G401.6 (cell line): Measurements from ENCODE around the gene STATH.
"Not testable (repeated sequence)": the region's sequence is repeated elsewhere in the genome, so short reads cannot be mapped to it uniquely, and the experiment has no call there.

Source experiments
- FAIRE-seq: peaks from 2 replicates; lab custom pipeline; 2012; peaks lifted over from hg19 to GRCh38; lab: Jason Lieb, UNC

STATH gene, protein sequence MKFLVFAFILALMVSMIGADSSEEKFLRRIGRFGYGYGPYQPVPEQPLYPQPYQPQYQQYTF

DNA sequence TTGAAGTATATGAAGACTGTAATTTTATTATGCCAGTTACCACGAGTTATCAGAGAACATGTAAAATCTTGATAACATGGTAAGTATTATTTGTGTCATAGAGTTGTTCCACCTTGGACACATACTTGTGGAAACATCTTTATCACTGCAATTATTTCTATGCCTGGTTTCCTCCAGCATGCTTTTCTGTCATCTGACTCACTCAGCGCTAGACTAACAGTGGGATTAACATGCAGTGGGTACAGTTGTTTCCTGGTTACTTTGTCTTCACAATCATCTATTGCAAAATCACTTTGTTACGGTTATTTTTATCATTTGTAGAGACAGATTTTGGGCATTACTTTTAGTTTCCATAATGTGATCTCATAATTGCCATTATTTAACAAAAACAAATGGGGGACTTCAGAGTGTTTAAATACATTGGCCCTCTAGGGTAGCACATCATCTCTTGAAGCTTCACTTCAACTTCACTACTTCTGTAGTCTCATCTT, at the start of gene STATH:
STATH (plus strand) TSS at position 441 of the 491 bp plus-strand sequence. CDS start 2,472 bp downstream, outside the sequence.
- no peak for FAIRE-seq

- FAIRE-seq: no peak
These were observed 44.2 kb upstream of the STATH start for GRCh38 chr4:69951602-69952001.

DNA sequence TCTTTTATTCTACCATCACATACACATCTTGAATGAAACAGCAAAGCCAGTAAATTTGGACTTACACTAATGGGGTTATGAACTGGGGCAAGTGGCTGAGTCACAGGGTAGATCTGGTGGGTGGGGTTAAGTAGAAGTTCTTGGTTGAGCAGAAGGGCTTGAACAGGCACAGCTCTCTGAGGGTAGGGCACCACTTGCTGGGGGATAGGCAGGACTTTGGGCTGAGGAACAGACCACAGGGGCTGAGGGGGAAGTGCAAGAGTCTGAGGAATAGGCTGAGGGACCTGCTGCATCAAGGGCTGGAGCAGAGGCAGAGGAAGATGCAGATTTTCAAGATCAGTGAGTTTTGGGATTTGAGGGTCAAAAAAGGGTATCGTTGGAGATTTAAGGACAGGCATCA, 38.6 kb upstream of the STATH start:
- FAIRE-seq: no peak

- FAIRE-seq: no peak
These were observed 30.1 kb upstream of the STATH start, which contains the start of gene CSN2 for GRCh38 chr4:69965628-69966027. CSN2 (minus strand) TSS chr4:69965728; CDS start chr4:69960995, 4,733 bp downstream.

DNA sequence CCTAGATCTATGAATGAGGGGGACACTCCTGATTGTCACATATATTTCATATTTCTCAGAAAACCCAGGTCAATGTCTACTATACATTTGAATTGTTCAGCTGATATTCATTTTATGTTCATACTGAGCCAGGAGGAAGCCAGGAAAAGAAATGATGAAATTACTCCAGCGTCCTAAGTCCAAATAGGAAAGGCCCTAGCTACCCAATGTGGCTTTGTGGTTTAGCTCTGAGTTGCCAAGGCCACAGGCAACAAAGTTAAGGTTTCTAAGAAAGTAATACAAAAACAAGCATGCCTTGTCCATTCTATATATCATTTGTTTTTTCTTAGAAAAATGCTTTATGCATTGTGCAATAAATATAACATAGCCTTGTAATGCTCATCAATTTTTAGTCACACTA, 25.7 kb upstream of the STATH start:
- no peak for FAIRE-seq

DNA sequence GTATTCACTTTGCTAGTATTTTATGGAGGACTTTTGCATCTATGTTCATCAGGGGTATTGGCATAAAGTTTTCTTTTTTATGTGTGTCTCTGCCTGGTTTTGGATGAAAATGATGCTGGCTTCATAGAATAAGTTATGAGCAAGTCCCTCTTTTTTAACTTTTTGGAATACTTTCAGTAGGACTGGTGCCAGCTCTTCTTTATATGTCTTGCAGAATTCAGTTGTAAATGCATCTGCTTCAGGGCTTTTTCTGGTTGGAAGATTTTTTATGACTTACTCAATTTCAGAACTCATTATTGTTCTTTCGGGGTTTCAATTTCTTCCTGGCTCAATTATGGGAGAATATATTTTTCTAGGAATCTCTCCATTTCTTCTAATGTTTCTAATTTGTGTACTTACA, 21.1 kb upstream of the STATH start:
- FAIRE-seq: no peak

DNA sequence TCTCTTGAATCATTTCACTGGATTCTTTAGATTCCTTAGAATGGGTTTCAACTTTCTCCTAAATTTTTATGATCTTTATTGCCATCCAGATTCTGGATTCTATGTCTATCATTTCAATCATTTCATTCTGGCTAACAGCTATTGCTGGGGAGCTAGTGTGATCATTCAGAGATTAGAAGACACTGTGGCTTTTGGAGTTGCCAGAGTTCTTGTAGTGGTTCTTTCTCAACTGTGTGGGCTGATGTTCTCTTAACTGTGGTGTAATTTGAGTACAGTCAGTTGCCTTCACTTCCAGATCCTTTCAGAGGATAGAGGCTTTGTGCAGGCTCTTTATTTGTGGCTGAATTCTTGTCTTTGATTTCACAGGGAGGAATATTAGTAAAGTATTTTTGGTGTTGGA, 18.2 kb upstream of the STATH start:
- no peak for FAIRE-seq

- FAIRE-seq: no peak
These were observed 11.7 kb upstream of the STATH start for GRCh38 chr4:69984030-69984443.

- no peak for FAIRE-seq
These were observed 9.1 kb upstream of the STATH start for GRCh38 chr4:69986663-69987062.

DNA sequence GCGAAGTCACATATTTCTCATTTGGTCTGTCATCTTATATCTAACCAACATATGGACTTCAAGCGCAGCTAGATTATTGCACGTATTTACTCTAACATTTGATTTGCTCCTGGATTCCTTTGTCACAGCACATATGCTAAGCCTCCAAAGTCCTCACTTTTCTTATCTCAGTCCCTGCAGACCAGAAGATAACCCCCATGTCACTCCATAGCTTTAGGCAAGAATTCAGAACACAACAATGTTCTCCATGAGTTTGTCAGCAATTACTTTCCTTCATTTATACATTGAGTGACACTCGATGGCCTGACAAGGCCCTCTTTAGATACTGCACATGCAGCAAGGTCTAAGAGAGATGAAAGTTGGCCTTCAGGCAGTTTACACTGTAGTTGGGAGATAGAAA, 4.8 kb upstream of the STATH start:
- no peak for FAIRE-seq

- FAIRE-seq: no peak
These were observed 984 bp upstream of the STATH start for GRCh38 chr4:69994782-69995181.

- FAIRE-seq: no peak
These were observed 3.7 kb downstream of the STATH start for GRCh38 chr4:69999420-69999819.

DNA sequence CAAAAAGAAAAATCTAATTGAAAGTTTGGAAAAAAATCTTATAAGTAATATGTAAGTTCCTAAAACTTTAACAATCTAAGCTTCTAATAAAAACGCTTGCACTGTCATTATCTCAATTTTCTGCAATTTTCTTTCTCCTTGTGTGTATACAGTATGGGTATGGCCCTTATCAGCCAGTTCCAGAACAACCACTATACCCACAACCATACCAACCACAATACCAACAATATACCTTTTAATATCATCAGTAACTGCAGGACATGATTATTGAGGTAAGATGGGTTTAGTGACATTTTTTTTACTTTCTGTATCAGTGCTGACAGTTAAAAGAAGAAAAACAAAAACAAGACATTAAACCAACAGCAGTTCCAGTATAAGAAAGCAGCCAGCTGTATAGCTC, 4.9 kb downstream of the STATH start:
- no peak for FAIRE-seq

DNA sequence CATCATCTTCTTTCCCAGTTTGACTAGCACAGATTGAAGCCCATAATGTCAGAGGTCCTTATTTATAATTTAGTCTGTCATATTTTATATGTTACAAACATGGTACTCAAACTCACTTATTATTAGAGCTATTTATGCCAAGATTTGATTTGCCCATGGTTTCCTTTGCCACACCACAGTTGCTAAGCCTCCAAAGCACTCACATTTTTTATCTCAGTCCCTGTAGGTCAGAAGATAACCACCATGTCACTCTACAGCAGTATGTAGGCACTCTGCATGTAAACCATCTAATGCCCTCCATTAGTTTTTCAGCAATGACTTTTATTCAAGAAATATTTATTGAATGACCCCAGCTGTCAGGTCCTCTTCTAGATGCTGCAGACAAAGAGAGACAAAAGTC, 6.7 kb downstream of the STATH start:
- FAIRE-seq: no peak

DNA sequence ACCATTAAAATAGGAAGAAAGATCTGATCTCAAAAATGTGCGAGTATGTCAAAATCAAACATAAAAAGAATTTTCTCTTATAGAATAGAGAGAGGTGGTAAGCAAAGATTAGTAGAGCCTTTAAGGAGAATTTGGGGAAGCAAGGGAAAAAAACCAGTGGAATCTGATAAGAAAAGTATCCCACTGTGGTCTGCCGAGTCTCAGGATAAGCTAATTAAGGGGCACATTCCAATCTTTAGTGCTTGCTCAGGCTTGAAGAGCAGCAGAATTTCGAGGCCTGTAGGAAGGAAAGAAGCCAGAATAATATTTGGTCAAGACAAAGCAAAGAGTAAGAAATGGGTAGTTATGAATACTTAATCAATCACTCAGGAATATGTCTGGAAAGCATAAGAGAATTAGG, 13.0 kb downstream of the STATH start:
- no peak for FAIRE-seq

DNA sequence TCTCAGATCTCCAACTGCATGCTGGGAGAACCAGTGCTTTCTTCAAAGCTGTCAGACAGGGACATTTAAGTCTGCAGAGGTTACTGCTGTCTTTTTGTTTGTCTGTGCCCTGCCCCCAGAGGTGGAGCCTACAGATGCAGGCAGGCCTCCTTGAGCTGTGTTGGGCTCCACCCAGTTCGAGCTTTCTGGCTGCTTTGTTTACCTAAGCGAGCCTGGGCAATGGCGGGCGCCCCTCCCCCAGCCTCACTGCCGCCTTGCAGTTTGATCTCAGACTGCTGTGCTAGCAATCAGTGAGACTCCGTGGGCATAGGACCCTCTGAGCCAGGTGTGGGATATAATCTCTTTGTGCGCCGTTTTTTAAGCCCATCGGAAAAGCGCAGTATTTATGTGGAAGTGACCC, 23.2 kb downstream of the STATH start:
- FAIRE-seq: not testable (repeated sequence)

- no peak for FAIRE-seq
These were observed 27.5 kb downstream of the STATH start for GRCh38 chr4:70023218-70023617.

DNA sequence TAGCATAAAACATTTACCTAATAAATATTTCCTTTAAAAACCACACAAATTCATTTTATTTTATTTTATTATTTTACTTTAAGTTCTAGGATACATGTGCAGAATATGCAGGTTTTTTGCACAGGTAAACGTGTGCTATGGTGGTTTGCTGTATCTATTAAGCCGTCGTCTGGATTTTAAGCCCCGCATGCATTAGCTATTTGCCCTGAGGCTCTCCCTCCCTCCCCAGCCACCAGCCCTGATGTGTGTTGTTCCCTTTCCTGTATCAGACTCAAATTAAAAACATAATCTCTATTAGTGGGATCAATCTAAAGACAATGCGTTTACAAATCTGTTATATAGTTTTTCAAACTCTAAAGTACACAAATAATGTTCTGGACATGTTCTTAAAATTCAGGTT, 31.2 kb downstream of the STATH start:
- FAIRE-seq: no peak

DNA sequence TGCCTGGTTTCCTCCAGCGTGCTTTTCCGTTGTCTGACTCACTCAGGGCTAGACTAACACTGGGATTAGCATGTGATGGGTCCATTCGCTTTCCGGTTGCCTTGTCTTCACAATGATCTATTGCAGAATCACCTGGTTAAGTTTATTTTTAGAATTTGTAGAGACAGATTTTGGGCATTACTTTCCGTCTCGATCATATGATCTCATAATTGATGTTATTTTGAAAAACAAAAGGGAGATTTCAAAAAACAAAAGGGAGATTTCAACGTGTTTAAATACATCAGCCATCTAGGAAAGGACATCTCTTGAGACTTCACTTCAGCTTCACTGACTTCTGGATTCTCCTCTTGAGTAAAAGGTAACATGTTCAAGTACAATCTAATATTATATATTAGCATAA, 32.4 kb downstream of the STATH start, which contains the start of gene HTN3:
HTN3 (plus strand) TSS at position 301 of the 400 bp plus-strand sequence. CDS start 2,282 bp downstream, outside the sequence.
- not testable (repeated sequence) for FAIRE-seq

DNA sequence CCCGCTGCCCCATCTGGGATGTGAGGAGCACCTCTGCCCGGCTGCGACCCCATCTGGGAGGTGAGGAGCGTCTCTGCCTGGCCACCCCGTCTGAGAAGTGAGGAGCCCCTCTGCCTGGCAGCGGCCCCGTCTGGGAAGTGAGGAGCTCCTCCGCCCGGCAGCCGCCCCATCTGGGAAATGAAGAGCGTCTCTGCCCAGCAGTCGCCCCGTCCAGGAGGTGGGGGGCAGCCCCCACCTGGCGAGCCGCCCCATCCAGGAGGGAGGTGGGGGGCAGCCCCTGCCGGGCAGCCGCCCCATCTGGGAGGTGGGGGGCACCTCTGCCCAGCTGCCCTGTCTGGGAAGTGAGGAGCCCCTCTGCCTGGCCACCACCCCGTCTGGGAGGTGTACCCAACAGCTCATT, 41.8 kb downstream of the STATH start:
- not testable (repeated sequence) for FAIRE-seq

DNA sequence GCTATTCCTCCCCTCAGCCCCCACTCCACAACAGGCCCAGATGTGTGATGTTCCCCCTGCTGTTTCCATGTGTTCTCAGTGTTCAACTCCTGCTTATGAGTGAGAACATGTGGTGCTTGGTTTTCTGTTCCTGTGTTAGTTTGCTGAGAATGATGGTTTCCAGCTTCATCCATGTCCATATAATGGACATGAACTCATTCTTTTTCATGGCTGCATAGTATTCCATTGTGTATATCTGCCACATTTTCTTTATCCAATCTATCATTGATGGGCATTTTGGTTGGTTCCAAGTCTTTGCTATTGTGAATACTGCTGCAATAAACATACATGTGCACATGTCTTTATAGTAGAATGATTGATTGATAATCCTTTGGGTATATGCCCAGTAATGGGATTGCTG, 44.2 kb downstream of the STATH start:
- not testable (repeated sequence) for FAIRE-seq

DNA sequence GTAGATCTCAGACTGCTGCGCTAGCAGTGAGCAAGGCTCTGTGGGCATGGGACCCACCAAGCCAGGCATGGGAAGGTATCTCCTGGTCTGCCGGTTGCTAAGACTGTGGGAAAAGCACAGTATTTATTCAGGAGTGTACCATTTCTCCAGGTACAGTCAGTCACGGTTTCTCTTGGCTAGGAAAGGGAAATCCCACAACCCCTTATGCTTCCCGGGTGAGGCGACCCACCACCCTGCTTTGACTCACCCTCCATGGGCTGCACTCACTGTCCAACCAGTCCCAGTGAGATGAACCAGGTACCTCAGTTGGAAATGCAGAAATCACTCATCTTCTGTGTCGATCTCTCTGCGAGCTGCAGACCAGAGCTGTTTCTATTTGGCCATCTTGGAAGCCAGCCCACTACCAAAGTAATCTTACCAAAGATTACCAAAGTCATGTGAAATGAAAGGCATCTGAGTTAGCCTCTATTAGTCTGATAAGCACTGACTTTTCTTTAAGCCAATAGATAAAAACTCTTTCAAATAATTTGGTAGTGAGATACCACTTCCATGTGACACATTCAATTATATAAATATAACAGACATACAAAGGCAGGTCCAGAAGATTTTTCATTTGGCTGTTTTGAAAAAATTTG, 46.0 kb downstream of the STATH start:
- FAIRE-seq: no peak

DNA sequence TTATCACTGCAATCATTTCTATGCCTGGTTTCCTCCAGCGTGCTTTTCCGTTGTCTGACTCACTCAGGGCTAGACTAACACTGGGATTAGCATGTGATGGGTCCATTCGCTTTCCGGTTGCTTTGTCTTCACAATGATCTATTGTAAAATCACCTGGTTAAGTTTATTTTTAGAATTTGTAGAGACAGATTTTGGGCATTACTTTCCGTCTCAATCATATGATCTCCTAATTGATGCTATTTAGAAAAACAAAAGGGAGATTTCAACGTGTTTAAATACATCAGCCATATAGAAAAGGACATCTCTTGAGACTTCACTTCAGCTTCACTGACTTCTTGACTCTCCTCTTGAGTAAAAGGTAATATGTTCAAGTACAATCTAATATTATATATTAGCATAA, 54.4 kb downstream of the STATH start, which contains the start of gene HTN1:
HTN1 (plus strand) TSS at position 301 of the 400 bp plus-strand sequence. CDS start 2,639 bp downstream, outside the sequence.
- not testable (repeated sequence) for FAIRE-seq
